ENCODE measurements around the gene KIF21B. TPM values are rescaled to one million over a fixed set of nuclear protein-coding genes. Genes with fewer than 3 reads are reported as not detected.

The KIF21B gene
- total and polyA plus RNA-seq, 7 donors, result 0.28 to 18.4 (median 0.81) TPM

- intact Hi-C loops (cut with DNase I), result no loop called here
- 75 to 78% methylated on average over 8 of the region's 8 CpGs for WGBS, 2 donors
- no peak overlapping the region for H3K27ac ChIP-seq
- TF ChIP-seq POLR2A (IDR thresholded peaks at IDR 0.05) (no peak), EP300 (IDR thresholded peaks at IDR 0.05) (no peak), POLR2AphosphoS5 (IDR thresholded peaks at IDR 0.05) (no peak), CTCF (IDR thresholded peaks at IDR 0.05) (no peak)
- H3K4me3 ChIP-seq, result no peak overlapping the region
- H3K9me3 ChIP-seq, result no peaks in the 10 kb centered on the region
- H3K4me1 ChIP-seq, result peaks cover 0 to 21% (median 17%) of the 10 kb centered on the region in 4 donors
- no peaks in the 10 kb centered on the region for H3K27me3 ChIP-seq
- no peak for DNase-seq
- H3K36me3 ChIP-seq, result no peaks in the 10 kb centered on the region
These were observed 39.1 kb upstream of the KIF21B start for GRCh38 chr1:201062511-201063091.

- Histone ChIP-seq H3K27me3 (no peaks in the 10 kb centered on the region), H3K36me3 (no peaks in the 10 kb centered on the region), H3K4me1 (peaks cover 0 to 21% (median 19%) of the 10 kb centered on the region in 4 donors), H3K27ac (no peak overlapping the region), H3K9me3 (no peaks in the 10 kb centered on the region), H3K4me3 (no peak overlapping the region)
- DNase-seq, result no peak
- 96% methylated on average over 12 of the region's 12 CpGs for WGBS, 2 donors
- no peak for TF ChIP-seq CTCF (IDR thresholded peaks at IDR 0.05)
- TF ChIP-seq POLR2A (IDR thresholded peaks at IDR 0.05), result no peak
- TF ChIP-seq POLR2AphosphoS5 (IDR thresholded peaks at IDR 0.05), result no peak
- TF ChIP-seq EP300 (IDR thresholded peaks at IDR 0.05), result no peak
- intact Hi-C loops (cut with DNase I), result no loop called here
These were observed 38.4 kb upstream of the KIF21B start for GRCh38 chr1:201061886-201062285.

- H3K4me3 ChIP-seq, result no peak overlapping the region
- 91 to 94% methylated on average over 4 of the region's 4 CpGs for WGBS, 2 donors
- intact Hi-C loops (cut with DNase I), result no loop called here
- H3K27me3 ChIP-seq, result no peaks in the 10 kb centered on the region
- H3K9me3 ChIP-seq, result no peaks in the 10 kb centered on the region
- no peak overlapping the region for H3K27ac ChIP-seq
- TF ChIP-seq EP300 (IDR thresholded peaks at IDR 0.05) (no peak), CTCF (IDR thresholded peaks at IDR 0.05) (no peak), POLR2AphosphoS5 (IDR thresholded peaks at IDR 0.05) (no peak), POLR2A (IDR thresholded peaks at IDR 0.05) (no peak)
- no peak for DNase-seq
- no peaks in the 10 kb centered on the region for H3K36me3 ChIP-seq
- H3K4me1 ChIP-seq, result peaks cover 0 to 29% (median 27%) of the 10 kb centered on the region in 4 donors
These were observed 37.5 kb upstream of the KIF21B start for GRCh38 chr1:201061049-201061448.

- TF ChIP-seq CTCF (IDR thresholded peaks at IDR 0.05) (no peak), EP300 (IDR thresholded peaks at IDR 0.05) (no peak), POLR2A (IDR thresholded peaks at IDR 0.05) (no peak), POLR2AphosphoS5 (IDR thresholded peaks at IDR 0.05) (no peak)
- H3K4me3 ChIP-seq, result no peak overlapping the region
- no peaks in the 10 kb centered on the region for H3K27me3 ChIP-seq
- 90 to 92% methylated on average over 4 of the region's 4 CpGs for WGBS, 2 donors
- no peak for DNase-seq
- H3K4me1 ChIP-seq, result peaks cover 0 to 33% (median 31%) of the 10 kb centered on the region in 4 donors
- no peaks in the 10 kb centered on the region for H3K36me3 ChIP-seq
- no peak overlapping the region for H3K27ac ChIP-seq
- no peaks in the 10 kb centered on the region for H3K9me3 ChIP-seq
- intact Hi-C loops (cut with DNase I), result no loop called here
These were observed 37.1 kb upstream of the KIF21B start for GRCh38 chr1:201060586-201060985.

Data from sigmoid colon (tissue), 7 donors.